GM12878 (cell line): ENCODE measurements around the gene TOM1L2.

ENCODE experiments used
- CHD2 ChIP-seq: IDR thresholded peaks from 2 replicates; pipeline ENCODE4 v1.6.1; 2011; ENCODE audit warnings: low read depth, low read length, improper control_type of control experiment, borderline replicate concordance
- CTCF ChIP-seq, 3 experiments: IDR thresholded peaks in 2 of 3; conservative IDR thresholded peaks in 1 of 3; 2 replicates each; pipeline ENCODE4 v1.5.1; 2011; ENCODE audit warnings: low read depth in 3 of 3, low read length in 3 of 3, mild to moderate bottlenecking in 3 of 3, control low read depth in 2 of 3, moderate library complexity in 2 of 3, inconsistent platforms in 1 of 3, mixed read lengths in 1 of 3; ENCODE audit not compliant: control insufficient read depth in 2 of 3, insufficient read depth in 1 of 3; ENCODE audit errors: extremely low read depth in 1 of 3
- RBBP5 ChIP-seq: fragments of 200-600 bp; sonication (generic); conservative IDR thresholded peaks from 2 replicates; pipeline ENCODE4 v1.6.1; 2016
- REST ChIP-seq: IDR thresholded peaks from 2 replicates; pipeline ENCODE4 v1.6.1; 2012; ENCODE audit warnings: mild to moderate bottlenecking, low read depth, low read length

- TF ChIP-seq CTCF (IDR thresholded peaks at IDR 0.05 in 2 of 3, conservative IDR thresholded peaks at IDR 0.05 in 1 of 3; ENCODE audit: control insufficient read depth in 2 of 3, extremely low read depth in 1 of 3, insufficient read depth in 1 of 3, low read depth in 3 of 3, low read length in 3 of 3) (no peak), REST (no peak), RBBP5 (no peak), CHD2 (no peak)
These were observed 162.6 kb downstream of the TOM1L2 start for GRCh38 chr17:17809531-17810083.
